ENCODE results near the gene HES5. TPM values are rescaled to one million over a fixed set of nuclear protein-coding genes. Genes with fewer than 3 reads are reported as not detected.
A peak's percentile ranks its signal among the peaks of the same experiment; 100 is the strongest.

Gene HES5
- polyA plus RNA-seq, 1 donor from 2014 or later: not detected

GRCh38 chr1:2534315-2534686 lies 4.2 kb upstream of the HES5 start:
- Mint-ChIP-seq H3K36me3 (no peaks in the 10 kb centered on the region), H3K9me3 (no peaks in the 10 kb centered on the region), H3K27me3 (peaks cover 16% of the 10 kb centered on the region), H3K4me1 (peaks cover 0 to 2% (median 1%) of the 10 kb centered on the region in 3 donors), H3K27ac (no peak overlapping the region), H3K4me3 (no peak overlapping the region)

DNA sequence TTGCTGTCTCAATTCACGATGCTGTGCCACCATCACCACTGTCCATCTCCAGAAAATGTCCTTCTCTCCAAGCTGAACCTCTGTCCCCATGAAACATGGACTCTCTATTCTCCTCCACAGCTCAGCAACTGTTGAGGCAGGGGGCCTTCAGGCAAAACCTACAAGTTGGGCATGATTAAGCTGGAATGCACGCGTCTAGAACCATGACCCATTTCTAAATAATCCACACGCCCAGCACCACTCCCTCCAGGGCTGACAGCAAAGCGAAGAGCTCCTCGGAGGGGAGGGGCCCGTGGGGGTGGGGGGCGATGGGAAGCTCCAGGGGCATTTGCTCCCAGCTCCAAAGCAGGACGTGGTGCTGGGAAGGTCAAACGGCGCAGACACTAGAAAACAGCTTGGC lies 3.3 kb upstream of the HES5 start:
- peak overlapping the region in 1 of 4 donors; percentile 77 for H3K4me3 Mint-ChIP-seq
- H3K27ac Mint-ChIP-seq: peak overlapping the region in 1 of 3 donors; percentile 6
- no peaks in the 10 kb centered on the region for H3K9me3 Mint-ChIP-seq
- H3K36me3 Mint-ChIP-seq: no peaks in the 10 kb centered on the region
- H3K27me3 Mint-ChIP-seq: peaks cover 22% of the 10 kb centered on the region
- peaks cover 2 to 6% (median 4%) of the 10 kb centered on the region in 3 donors for H3K4me1 Mint-ChIP-seq

DNA sequence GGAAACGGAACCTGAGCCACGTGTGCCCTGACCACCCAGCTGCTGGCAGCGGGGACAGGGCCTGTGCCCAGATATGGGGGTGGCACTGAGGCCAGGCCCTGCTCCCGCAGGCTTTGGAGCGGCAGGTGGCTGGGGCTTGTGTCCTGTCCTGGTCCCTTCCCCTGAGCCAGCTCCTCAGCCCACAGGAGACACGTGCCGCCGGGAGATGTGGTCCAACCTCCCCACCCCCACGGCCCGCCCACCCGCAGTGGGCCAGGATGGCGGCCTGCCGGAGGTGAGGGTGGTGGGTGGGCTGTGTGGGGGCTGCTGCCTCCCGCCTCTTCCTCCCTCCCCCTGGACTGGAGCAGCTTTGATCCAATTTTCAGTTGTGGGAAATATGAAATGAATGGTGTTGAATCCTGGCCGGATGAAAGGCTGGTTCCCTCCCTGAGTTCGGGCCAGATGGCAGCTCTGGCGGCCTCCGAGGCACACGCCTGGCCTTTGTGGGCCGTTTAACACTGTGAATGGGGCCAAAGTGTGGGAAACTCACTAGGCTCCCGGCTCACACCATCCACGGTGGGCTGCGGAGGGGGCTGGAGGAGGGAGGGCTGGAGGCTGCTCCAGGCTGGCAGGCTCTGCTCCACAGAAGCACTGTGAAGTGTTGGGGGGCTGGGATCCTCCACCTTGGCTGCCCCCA lies 2.6 kb upstream of the HES5 start:
- H3K27me3 Mint-ChIP-seq: peaks cover 22% of the 10 kb centered on the region
- H3K36me3 Mint-ChIP-seq: no peaks in the 10 kb centered on the region
- no peak overlapping the region for H3K27ac Mint-ChIP-seq
- H3K4me1 Mint-ChIP-seq: peaks cover 2 to 6% (median 4%) of the 10 kb centered on the region in 3 donors
- H3K9me3 Mint-ChIP-seq: no peaks in the 10 kb centered on the region
- no peak overlapping the region for H3K4me3 Mint-ChIP-seq

- no peaks in the 10 kb centered on the region for H3K36me3 Mint-ChIP-seq
- H3K9me3 Mint-ChIP-seq: no peaks in the 10 kb centered on the region
- peaks cover 22% of the 10 kb centered on the region for H3K27me3 Mint-ChIP-seq
- no peak overlapping the region for H3K27ac Mint-ChIP-seq
- H3K4me1 Mint-ChIP-seq: peaks cover 4 to 11% (median 5%) of the 10 kb centered on the region in 3 donors
- H3K4me3 Mint-ChIP-seq: peak overlapping the region in 2 of 4 donors; percentile 12 to 43
Measured at GRCh38 chr1:2530513-2531361, 674 bp upstream of the HES5 start.

DNA sequence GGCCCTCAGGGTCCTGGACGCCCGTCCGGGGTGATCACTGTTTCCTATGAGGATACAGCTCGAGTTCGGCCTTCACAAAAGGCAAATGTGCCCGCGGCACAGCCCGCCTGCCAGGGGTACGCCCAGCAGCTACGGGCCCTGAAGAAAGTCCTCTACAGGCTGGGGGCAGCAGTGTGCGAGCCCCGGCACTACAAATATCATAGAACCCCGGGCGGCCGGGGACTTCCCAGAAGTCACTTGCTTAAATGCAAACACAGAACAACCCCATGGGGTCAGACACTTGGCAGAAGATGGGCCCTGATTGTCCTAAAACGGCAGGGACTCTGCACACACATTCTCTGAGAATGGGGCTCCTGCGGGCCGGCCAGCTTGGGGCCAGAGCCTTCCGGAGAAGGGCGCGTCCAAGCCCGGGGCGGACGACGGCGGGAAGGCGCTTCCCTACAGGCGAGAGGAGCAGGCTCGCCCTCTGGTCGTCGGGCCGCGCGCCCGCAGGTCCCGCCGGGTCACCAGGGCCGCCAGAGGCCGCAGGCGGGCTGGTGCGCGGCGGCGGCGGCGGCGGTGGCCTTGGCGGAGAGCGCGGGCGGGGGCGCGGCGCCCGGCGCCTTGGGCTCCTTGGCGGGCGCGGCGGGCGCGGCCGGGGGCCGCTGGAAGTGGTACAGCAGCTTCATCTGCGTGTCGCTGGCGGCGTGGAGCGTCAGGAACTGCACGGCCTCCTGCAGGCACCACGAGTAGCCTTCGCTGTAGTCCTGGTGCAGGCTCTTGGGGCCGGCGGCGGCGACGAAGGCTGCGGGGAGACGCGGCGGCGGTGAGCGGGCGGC lies 888 bp downstream of the HES5 start:
- Mint-ChIP-seq H3K36me3 (no peaks in the 10 kb centered on the region), H3K27me3 (peaks cover 19% of the 10 kb centered on the region), H3K4me1 (peaks cover 14 to 18% (median 16%) of the 10 kb centered on the region in 3 donors), H3K9me3 (no peaks in the 10 kb centered on the region), H3K27ac (peak overlapping the region in 1 of 3 donors; percentile 87), H3K4me3 (peak overlapping the region; percentile 79 to 93 (median 86))

DNA sequence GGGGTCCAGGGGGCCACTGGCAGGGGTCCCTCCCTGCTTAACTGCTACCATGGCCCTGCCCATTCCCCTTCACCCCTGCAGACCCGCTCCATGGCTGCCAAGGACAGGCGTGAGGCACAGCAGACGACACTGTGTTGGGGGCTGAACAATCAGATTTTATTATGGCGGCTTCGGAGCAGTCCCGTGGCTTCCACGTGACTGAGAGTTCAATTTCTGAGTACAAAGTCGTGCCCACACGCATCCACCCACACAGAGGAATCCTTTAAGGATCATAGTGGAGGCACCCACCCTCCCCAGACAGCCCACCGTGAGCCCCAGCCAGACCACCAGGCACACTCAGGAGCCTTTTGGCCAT lies 1.5 kb downstream of the HES5 start:
- peaks cover 17% of the 10 kb centered on the region for H3K27me3 Mint-ChIP-seq
- H3K27ac Mint-ChIP-seq: peak overlapping the region in 1 of 3 donors; percentile 87
- H3K9me3 Mint-ChIP-seq: no peaks in the 10 kb centered on the region
- peaks cover 16 to 22% (median 17%) of the 10 kb centered on the region in 3 donors for H3K4me1 Mint-ChIP-seq
- no peaks in the 10 kb centered on the region for H3K36me3 Mint-ChIP-seq
- H3K4me3 Mint-ChIP-seq: peak overlapping the region; percentile 79 to 93 (median 86)

DNA sequence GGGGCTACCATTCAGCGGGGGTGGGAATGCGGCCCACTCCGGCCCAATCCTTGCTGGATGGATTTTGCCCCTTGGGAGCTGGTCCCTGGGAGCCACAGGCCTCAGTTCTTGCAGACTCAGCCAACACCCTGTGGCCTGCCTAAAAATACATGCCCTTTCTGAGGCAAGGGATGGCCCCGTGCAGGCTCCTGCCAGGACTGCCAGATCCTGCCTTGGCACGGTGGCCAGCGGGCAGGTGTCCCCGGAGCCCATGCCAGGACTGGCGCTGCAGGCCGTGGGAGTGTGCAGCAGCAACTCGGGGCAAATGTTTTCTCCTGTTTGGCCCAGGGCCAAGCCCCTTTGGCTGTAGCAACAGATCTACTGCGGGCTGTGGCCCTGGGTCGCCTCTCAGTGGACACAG lies 2.0 kb downstream of the HES5 start:
- Mint-ChIP-seq H3K9me3 (no peaks in the 10 kb centered on the region), H3K36me3 (no peaks in the 10 kb centered on the region), H3K27ac (no peak overlapping the region), H3K4me3 (peak overlapping the region in 1 of 4 donors; percentile 94), H3K27me3 (peaks cover 15% of the 10 kb centered on the region), H3K4me1 (peaks cover 16 to 24% (median 17%) of the 10 kb centered on the region in 3 donors)

- no peak overlapping the region for H3K27ac Mint-ChIP-seq
- no peaks in the 10 kb centered on the region for H3K36me3 Mint-ChIP-seq
- peaks cover 15% of the 10 kb centered on the region for H3K27me3 Mint-ChIP-seq
- peaks cover 16 to 28% (median 17%) of the 10 kb centered on the region in 3 donors for H3K4me1 Mint-ChIP-seq
- no peaks in the 10 kb centered on the region for H3K9me3 Mint-ChIP-seq
- peak overlapping the region in 1 of 4 donors; percentile 94 for H3K4me3 Mint-ChIP-seq
Measured at GRCh38 chr1:2527556-2527860, 2.6 kb downstream of the HES5 start.

DNA sequence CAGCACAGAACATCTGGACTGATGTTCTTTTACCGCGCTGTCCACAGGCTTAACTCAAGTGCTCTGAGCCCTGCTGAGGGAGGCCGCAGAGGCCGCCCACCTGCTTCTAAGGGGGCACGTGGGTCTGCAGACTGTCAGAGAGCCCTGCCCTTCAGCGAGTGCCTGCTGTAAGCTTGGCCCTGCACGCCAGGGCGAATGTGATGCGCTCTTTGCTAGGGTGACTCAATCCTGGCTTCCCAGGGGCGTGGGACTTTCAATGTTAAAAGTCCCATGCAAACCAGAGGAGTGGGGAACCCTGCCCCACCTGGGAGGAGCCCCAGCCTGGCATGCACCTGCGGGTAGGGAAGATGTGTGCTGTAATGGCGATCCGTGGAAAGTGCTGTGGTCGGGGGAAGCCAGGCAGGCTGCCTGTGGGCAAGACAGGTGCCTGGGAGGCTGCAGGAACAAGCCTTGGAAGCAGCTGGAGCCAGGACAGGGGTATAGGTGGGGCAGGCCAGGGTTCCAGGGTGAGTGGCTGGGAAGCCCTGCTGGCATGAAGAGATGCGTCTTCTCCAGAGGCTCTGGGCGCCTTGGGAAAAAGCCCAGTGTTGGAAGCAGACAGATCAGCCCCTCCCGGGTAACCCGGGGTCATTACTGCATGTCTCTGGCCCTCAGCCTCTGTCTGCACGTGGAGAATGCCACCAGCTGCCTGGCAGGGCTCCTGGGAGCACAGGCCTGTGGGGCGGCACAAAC lies 3.1 kb downstream of the HES5 start:
- peaks cover 16 to 28% (median 17%) of the 10 kb centered on the region in 3 donors for H3K4me1 Mint-ChIP-seq
- H3K27me3 Mint-ChIP-seq: peaks cover 14% of the 10 kb centered on the region
- no peaks in the 10 kb centered on the region for H3K9me3 Mint-ChIP-seq
- H3K4me3 Mint-ChIP-seq: peak overlapping the region; percentile 3 to 99 (median 80)
- peak overlapping the region; percentile 11 to 99 (median 89) for H3K27ac Mint-ChIP-seq
- no peaks in the 10 kb centered on the region for H3K36me3 Mint-ChIP-seq

- Mint-ChIP-seq H3K4me1 (peaks cover 16 to 28% (median 17%) of the 10 kb centered on the region in 3 donors), H3K9me3 (no peaks in the 10 kb centered on the region), H3K4me3 (peak within 1 kb of the TSS; percentile 94 to 99 (median 97)), H3K27me3 (peaks cover 8% of the 10 kb centered on the region), H3K36me3 (no peaks in the 10 kb centered on the region), H3K27ac (peak within 1 kb of the TSS; percentile 89 to 99 (median 95))
Measured at GRCh38 chr1:2525920-2526823, 3.9 kb downstream of the HES5 start, which contains the start of gene PANK4. TSS of gene PANK4 (minus strand) at chr1:2526596. CDS start at chr1:2526587, 9 bp downstream.

GRCh38 chr1:2525572-2525919 lies 4.5 kb downstream of the HES5 start:
- Mint-ChIP-seq H3K9me3 (no peaks in the 10 kb centered on the region), H3K36me3 (no peaks in the 10 kb centered on the region), H3K27ac (peak overlapping the region; percentile 46 to 89 (median 83)), H3K4me1 (peaks cover 15 to 28% (median 17%) of the 10 kb centered on the region in 3 donors), H3K27me3 (peaks cover 6% of the 10 kb centered on the region), H3K4me3 (peak overlapping the region; percentile 88 to 99 (median 94))

- peaks cover 5% of the 10 kb centered on the region for H3K27me3 Mint-ChIP-seq
- no peaks in the 10 kb centered on the region for H3K9me3 Mint-ChIP-seq
- H3K4me3 Mint-ChIP-seq: peak overlapping the region; percentile 65 to 94 (median 85)
- peaks cover 15 to 28% (median 17%) of the 10 kb centered on the region in 3 donors for H3K4me1 Mint-ChIP-seq
- H3K27ac Mint-ChIP-seq: no peak overlapping the region
- H3K36me3 Mint-ChIP-seq: no peaks in the 10 kb centered on the region
Measured at GRCh38 chr1:2523891-2524609, 6.0 kb downstream of the HES5 start.
